Trophoblast cell (in vitro differentiated cells and primary cell): Measurements from ENCODE around the gene RNF41.

Experiments
- DNase-seq, 2 donors: peaks; one replicate each; pipeline ENCODE4 v3.0.0-alpha.2; 2016
- H2AFZ ChIP-seq: 2 replicates; pipeline ENCODE4 v1.6.1; 2013; ENCODE audit warnings: low read length, moderate library complexity, mild to moderate bottlenecking; ENCODE audit not compliant: insufficient read depth, poor library complexity
- H2AK5ac ChIP-seq: 2 replicates; pipeline ENCODE4 v1.6.1; 2013; ENCODE audit warnings: mild to moderate bottlenecking, low read length
- H2BK120ac ChIP-seq: 2 replicates; pipeline ENCODE4 v1.6.1; 2013; ENCODE audit warnings: low read length, mild to moderate bottlenecking, moderate library complexity; ENCODE audit not compliant: insufficient read depth, poor library complexity
- H2BK12ac ChIP-seq: 2 replicates; pipeline ENCODE4 v1.6.1; 2013; ENCODE audit warnings: mild to moderate bottlenecking, low read length, moderate library complexity
- H2BK5ac ChIP-seq: 2 replicates; pipeline ENCODE4 v1.6.1; 2013; ENCODE audit warnings: low read length, low read depth, moderate library complexity, mild to moderate bottlenecking; ENCODE audit not compliant: poor library complexity
- H3K14ac ChIP-seq: 2 replicates; pipeline ENCODE4 v1.6.1; 2013; ENCODE audit warnings: mild to moderate bottlenecking, low read length
- H3K18ac ChIP-seq: 2 replicates; pipeline ENCODE4 v1.6.1; 2013; ENCODE audit warnings: mild to moderate bottlenecking, low read length
- H3K23ac ChIP-seq: 2 replicates; pipeline ENCODE4 v1.6.1; 2013; ENCODE audit warnings: low read length
- H3K27ac ChIP-seq: 2 replicates; pipeline ENCODE4 v1.5.1; 2013; ENCODE audit warnings: low read depth, mild to moderate bottlenecking, inconsistent platforms, low read length, moderate library complexity
- H3K27me3 ChIP-seq: 2 replicates; pipeline ENCODE4 v1.6.1; 2013; ENCODE audit warnings: inconsistent platforms, mild to moderate bottlenecking, low read length, moderate library complexity; ENCODE audit not compliant: insufficient read depth
- H3K36me3 ChIP-seq, 2 experiments: 1 replicate in 1 of 2; 2 replicates in 1 of 2; pipeline ENCODE4 v1.6.1; 2013; ENCODE audit warnings: low read length in 2 of 2, mild to moderate bottlenecking in 2 of 2, moderate library complexity in 1 of 2; ENCODE audit not compliant: insufficient read depth in 2 of 2, control insufficient read depth in 1 of 2
- H3K4ac ChIP-seq: 2 replicates; pipeline ENCODE4 v1.6.1; 2013; ENCODE audit warnings: low read depth, mild to moderate bottlenecking, low read length, moderate library complexity
- H3K4me1 ChIP-seq, 2 experiments: 1 replicate in 1 of 2; 2 replicates in 1 of 2; pipeline ENCODE4 v1.6.1; 2013; ENCODE audit warnings: low read length in 2 of 2, mild to moderate bottlenecking in 2 of 2, moderate library complexity in 1 of 2; ENCODE audit not compliant: insufficient read depth in 2 of 2, control insufficient read depth in 1 of 2
- H3K4me2 ChIP-seq: 2 replicates; pipeline ENCODE4 v1.6.1; 2013; ENCODE audit warnings: inconsistent platforms, mild to moderate bottlenecking, low read length, moderate library complexity
- H3K4me3 ChIP-seq: 2 replicates; pipeline ENCODE4 v1.5.1; 2013; ENCODE audit warnings: mild to moderate bottlenecking, low read depth, low read length, inconsistent platforms
- H3K79me1 ChIP-seq: one replicate; pipeline ENCODE4 v1.6.1; 2013; ENCODE audit warnings: low read length
- H3K79me2 ChIP-seq: 2 replicates; pipeline ENCODE4 v1.6.1; 2013; ENCODE audit warnings: low read length, mild to moderate bottlenecking; ENCODE audit not compliant: control insufficient read depth, insufficient read depth, poor library complexity
- H3K9ac ChIP-seq: 2 replicates; pipeline ENCODE4 v1.6.1; 2013; ENCODE audit warnings: mild to moderate bottlenecking, low read length
- H3K9me3 ChIP-seq: 2 replicates; pipeline ENCODE4 v1.6.1; 2013; ENCODE audit warnings: low read depth, mild to moderate bottlenecking, control low read depth, inconsistent platforms, low read length; ENCODE audit not compliant: insufficient read depth
- H4K12ac ChIP-seq: 2 replicates; pipeline ENCODE4 v1.6.1; 2013; ENCODE audit warnings: low read depth, mild to moderate bottlenecking, low read length, moderate library complexity
- H4K8ac ChIP-seq: 2 replicates; pipeline ENCODE4 v1.6.1; 2013; ENCODE audit warnings: low read depth, mild to moderate bottlenecking, low read length, moderate library complexity
- H4K91ac ChIP-seq: one replicate; pipeline ENCODE4 v1.6.1; 2013; ENCODE audit warnings: low read depth, mild to moderate bottlenecking, low read length, moderate library complexity
- WGBS: extraction: QIAGEN DNeasy Blood & Tissue Kit; methylation state at CpG from one replicate; pipeline ENCODE4 v1.1.7; 2013; ENCODE audit warnings: missing lambda C conversion rate; ENCODE audit not compliant: insufficient read length, insufficient coverage; ENCODE audit errors: extremely low coverage; 5-methylcytosine and 5-hydroxymethylcytosine counted together

The RNF41 gene

DNA sequence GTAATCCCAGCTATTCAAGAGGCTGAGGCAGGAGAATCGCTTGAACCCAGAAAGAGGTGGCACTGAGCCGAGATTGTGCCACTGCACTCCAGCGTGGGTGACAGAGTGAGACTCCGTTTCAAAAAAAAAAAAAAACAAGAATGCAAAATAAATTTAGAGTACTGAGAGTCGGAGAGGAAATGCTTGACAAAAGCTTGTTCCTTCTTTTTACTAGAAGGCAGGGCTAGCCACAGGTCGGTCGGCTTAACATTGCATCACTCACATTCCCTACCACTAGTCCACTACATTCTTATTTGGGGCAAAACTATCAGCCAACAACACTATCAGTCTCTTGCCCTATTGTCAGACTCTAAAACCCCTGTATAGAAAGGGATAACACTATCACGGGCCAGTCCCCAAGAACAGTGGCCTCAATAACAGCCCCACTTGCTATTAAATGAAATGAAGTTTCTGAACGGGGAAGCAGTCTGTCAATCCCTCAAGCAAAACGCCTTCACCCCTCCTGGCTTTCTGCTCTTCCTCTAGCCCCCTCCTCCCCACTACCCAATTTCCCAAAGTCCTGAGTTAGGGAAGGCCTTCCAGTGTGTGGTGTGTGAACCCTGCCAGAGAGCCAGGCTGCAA lies 1.0 kb downstream of the RNF41 start:
- Histone ChIP-seq H4K8ac (peak overlapping the region; percentile 59), H3K4me1 (peaks cover 2 to 19% of the 10 kb centered on the region in 2 experiments), H2BK120ac (peak overlapping the region; percentile 9), H3K23ac (no peak overlapping the region), H3K79me1 (peaks cover 15% of the 10 kb centered on the region), H3K79me2 (peaks cover 7% of the 10 kb centered on the region), H2BK5ac (peak overlapping the region; percentile 46), H3K9me3 (peaks cover 3% of the 10 kb centered on the region), H3K27me3 (no peaks in the 10 kb centered on the region), H2AFZ (peak overlapping the region; percentile 32), H3K14ac (peak overlapping the region; percentile 69), H3K36me3 (peaks cover 4 to 8% of the 10 kb centered on the region in 2 experiments), H3K4ac (peak overlapping the region; percentile 31), H2BK12ac (no peak overlapping the region), H4K12ac (no peak overlapping the region), H4K91ac (peak overlapping the region; percentile 28), H3K9ac (peak overlapping the region; percentile 79), H3K18ac (peak overlapping the region; percentile 31), H3K4me2 (peak overlapping the region; percentile 94), H2AK5ac (no peak overlapping the region), H3K4me3 (peak overlapping the region; percentile 79), H3K27ac (peak overlapping the region; percentile 90)
- peak; percentile 26 to 64 for DNase-seq
- whole genome bisulfite sequencing, result no CpG with 5 or more reads among the region's 10 CpGs

DNA sequence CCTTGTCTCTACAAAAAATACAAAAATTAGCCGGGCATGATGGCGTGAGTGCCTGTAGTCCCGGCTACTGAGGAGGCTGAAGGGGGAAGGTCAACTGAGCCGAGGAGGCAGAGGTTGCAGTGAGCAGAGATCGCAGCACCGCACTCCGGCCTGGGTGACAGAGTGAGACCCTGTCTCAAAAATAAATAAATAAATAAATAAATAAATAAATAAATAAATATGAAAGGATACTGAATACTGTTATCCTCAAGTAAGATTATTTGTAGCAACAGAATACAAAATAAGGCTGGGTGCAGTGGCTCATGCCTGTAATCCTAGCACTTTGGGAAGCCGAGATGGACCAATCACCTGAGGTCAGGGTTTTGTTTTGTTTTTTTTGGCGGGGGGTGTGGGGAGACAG lies 1.9 kb downstream of the RNF41 start:
- no peak overlapping the region for H3K4me2 ChIP-seq
- no CpG with 5 or more reads among the region's 9 CpGs for WGBS

DNA sequence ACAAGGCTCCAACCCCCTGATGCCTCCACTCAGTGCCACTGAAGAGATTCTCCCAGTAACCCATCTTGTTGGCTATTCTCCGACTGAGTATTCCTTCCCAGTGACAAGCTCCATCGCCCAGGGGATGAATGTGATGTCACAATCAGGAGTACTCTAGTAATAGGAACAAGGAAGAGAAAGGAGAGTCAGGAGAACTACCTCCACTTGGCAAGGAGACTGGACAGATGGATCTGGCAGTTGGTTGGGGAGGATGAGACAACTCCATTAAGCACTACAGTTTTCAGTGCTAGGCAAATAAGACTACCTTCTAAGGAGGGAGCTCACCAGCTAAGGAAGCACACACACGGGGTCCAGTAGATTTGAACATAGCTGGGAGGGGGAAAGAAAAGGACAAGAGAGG lies 5.3 kb downstream of the RNF41 start:
- no peak overlapping the region for H2AK5ac ChIP-seq

More for the DNA sequence above, 1.9 kb downstream of the RNF41 start:
- Histone ChIP-seq H3K27ac (no peak overlapping the region), H3K4ac (peak overlapping the region; percentile 14), H2AFZ (no peak overlapping the region), H2BK5ac (no peak overlapping the region), H3K4me3 (no peak overlapping the region), H2AK5ac (no peak overlapping the region), H2BK120ac (no peak overlapping the region), H4K8ac (no peak overlapping the region), H2BK12ac (no peak overlapping the region), H3K9me3 (peaks cover 3% of the 10 kb centered on the region), H3K79me2 (peaks cover 7% of the 10 kb centered on the region), H3K9ac (no peak overlapping the region), H3K27me3 (no peaks in the 10 kb centered on the region), H4K91ac (no peak overlapping the region), H3K23ac (no peak overlapping the region), H3K14ac (no peak overlapping the region), H3K79me1 (peaks cover 15% of the 10 kb centered on the region), H3K36me3 (peaks cover 8 to 16% of the 10 kb centered on the region in 2 experiments), H3K18ac (no peak overlapping the region), H4K12ac (no peak overlapping the region), H3K4me1 (peaks cover 2 to 18% of the 10 kb centered on the region in 2 experiments)
- DNase-seq, result no peak

DNA sequence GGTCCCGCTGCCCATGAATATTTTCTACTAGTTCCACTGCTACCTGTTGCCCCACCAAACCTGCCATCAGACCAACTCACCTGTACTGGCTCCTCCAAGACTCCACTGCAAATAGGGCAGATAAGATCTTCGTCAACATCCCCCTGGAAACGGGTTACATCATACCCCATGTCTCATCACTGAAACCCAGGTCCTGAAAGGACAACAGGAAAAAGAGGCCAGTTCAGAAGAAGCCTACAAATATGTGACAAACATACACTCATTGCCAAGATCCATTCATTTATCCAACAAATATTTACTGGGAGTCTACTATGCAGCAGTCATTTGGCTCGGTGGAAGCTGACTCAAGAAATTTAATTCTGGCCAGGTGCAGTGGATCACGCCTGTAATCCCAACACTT lies 7.8 kb downstream of the RNF41 start:
- Histone ChIP-seq H4K91ac (no peak overlapping the region), H3K9me3 (peaks cover 4% of the 10 kb centered on the region), H3K4me3 (no peak overlapping the region), H3K4me2 (no peak overlapping the region), H3K79me2 (peaks cover 1% of the 10 kb centered on the region), H4K8ac (no peak overlapping the region), H3K4ac (no peak overlapping the region), H2AFZ (no peak overlapping the region), H3K9ac (no peak overlapping the region), H2AK5ac (no peak overlapping the region), H3K14ac (no peak overlapping the region), H3K27me3 (no peaks in the 10 kb centered on the region), H3K79me1 (no peaks in the 10 kb centered on the region), H2BK5ac (no peak overlapping the region), H3K18ac (no peak overlapping the region), H2BK12ac (no peak overlapping the region), H4K12ac (no peak overlapping the region), H3K36me3 (peaks cover 39 to 49% of the 10 kb centered on the region in 2 experiments), H3K27ac (no peak overlapping the region), H3K4me1 (no peaks in the 10 kb centered on the region), H2BK120ac (no peak overlapping the region), H3K23ac (no peak overlapping the region)
- no CpG with 5 or more reads among the region's 5 CpGs for WGBS
- DNase-seq, result peak in 1 of 2 donors; percentile 19

More for the DNA sequence above, 5.3 kb downstream of the RNF41 start:
- H2BK5ac ChIP-seq, result no peak overlapping the region
- no peaks in the 10 kb centered on the region for H3K27me3 ChIP-seq
- no peak overlapping the region for H3K4ac ChIP-seq
- H2BK120ac ChIP-seq, result no peak overlapping the region
- no peak overlapping the region for H3K9ac ChIP-seq
- DNase-seq, result no peak
- no peak overlapping the region for H3K14ac ChIP-seq
- H2BK12ac ChIP-seq, result no peak overlapping the region
- no CpG with 5 or more reads among the region's 3 CpGs for WGBS
- H3K18ac ChIP-seq, result no peak overlapping the region
- no peak overlapping the region for H3K23ac ChIP-seq
- H3K9me3 ChIP-seq, result peaks cover 3% of the 10 kb centered on the region
- H3K4me2 ChIP-seq, result no peak overlapping the region
- H3K4me1 ChIP-seq, result peaks cover 0 to 5% of the 10 kb centered on the region in 2 experiments
- no peak overlapping the region for H3K27ac ChIP-seq
- peaks cover 28 to 42% of the 10 kb centered on the region in 2 experiments for H3K36me3 ChIP-seq
- no peak overlapping the region for H2AFZ ChIP-seq
- H3K4me3 ChIP-seq, result no peak overlapping the region
- peaks cover 5% of the 10 kb centered on the region for H3K79me2 ChIP-seq
- H4K91ac ChIP-seq, result no peak overlapping the region
- H4K8ac ChIP-seq, result no peak overlapping the region
- H3K79me1 ChIP-seq, result peaks cover 6% of the 10 kb centered on the region
- no peak overlapping the region for H4K12ac ChIP-seq
